HCT116 (cell line): ENCODE data around the gene SDSL. TPM values are rescaled to one million over a fixed set of nuclear protein-coding genes. Genes with fewer than 3 reads are reported as not detected.

ENCODE experiments used
- ATAC-seq: fragments of 200-7000 bp; cut with Tn5 transposase; 2 replicates; pipeline ENCODE4 v1.9.1; 2020; ENCODE audit warnings: mild to moderate bottlenecking, moderate library complexity
- BruUV-seq: library from RNA; stranded (reverse); fragments of 400-500 nt; replicated peaks from 2 replicates; lab custom pipeline; 2021; lab: Mats Ljungman, UMichigan
- CTCF ChIA-PET: fragments of 300-600 bp; sonication (Branson Sonifier 250); formaldehyde crosslinking; loops from one replicate; lab custom pipeline; 2021; ENCODE audit warnings: antibody characterized with exemption; lab: Charles Lee
- POLR2A ChIA-PET: fragments of 300-600, 350-600 bp; sonication (Branson Sonifier 250); formaldehyde crosslinking; loops from one replicate; lab custom pipeline; 2021; ENCODE audit warnings: antibody characterized with exemption; lab: Charles Lee
- RAD21 ChIA-PET, 2 experiments: fragments of 300-600 bp; sonication (Branson Sonifier 250); formaldehyde crosslinking; loops; one replicate each; lab custom pipeline; 2023; ENCODE audit warnings: low total read pairs in 2 of 2; ENCODE audit not compliant: uncharacterized antibody in 2 of 2, unreplicated experiment in 2 of 2, low non-redundant PET in 1 of 2; lab: Charles Lee
- DNase-seq: peaks from one replicate; pipeline ENCODE4 v3.0.0-alpha.2; 2010; ENCODE audit warnings: low read depth, low spot score
- H2AFZ ChIP-seq: fragments of 200-600 bp; shearing (Covaris generic), sonication (generic); 2 replicates; pipeline ENCODE4 v1.6.1; 2017; ENCODE audit warnings: low read depth, mixed run types, mixed read lengths, antibody characterized with exemption, low read length; ENCODE audit not compliant: poor library complexity, severe bottlenecking
- H3K27ac ChIP-seq: 2 replicates; pipeline ENCODE4 v1.5.1; 2012; ENCODE audit warnings: low read depth, low read length
- H3K27me3 ChIP-seq: fragments of 200-600 bp; sonication (generic); 2 replicates; pipeline ENCODE4 v1.6.1; 2016; ENCODE audit warnings: mixed run types, low read length, mixed read lengths; ENCODE audit not compliant: insufficient read depth
- H3K36me3 ChIP-seq, 2 experiments: fragments of 200-500 bp in 1 of 2; fragments of 200-600 bp in 1 of 2; sonication (Bioruptor generic) in 1 of 2; sonication (generic) in 1 of 2; 2 replicates each; pipeline versions ENCODE4 v1.5.1 to v1.6.1; 2014 to 2016; ENCODE audit warnings: low read length in 2 of 2, inconsistent platforms in 1 of 2, mixed read lengths in 1 of 2, mixed run types in 1 of 2; ENCODE audit not compliant: insufficient read depth in 2 of 2, control insufficient read depth in 1 of 2
- H3K4me1 ChIP-seq, 2 experiments: fragments of 200-600 bp in 1 of 2; sonication (generic) in 1 of 2; 2 replicates each; pipeline versions ENCODE4 v1.5.1 to v1.6.1; 2012 to 2017; ENCODE audit warnings: low read length in 2 of 2, inconsistent platforms in 1 of 2, mild to moderate bottlenecking in 1 of 2, mixed read lengths in 1 of 2, mixed run types in 1 of 2, moderate library complexity in 1 of 2; ENCODE audit not compliant: insufficient read depth in 2 of 2, control insufficient read depth in 1 of 2
- H3K4me2 ChIP-seq: fragments of 200-600 bp; sonication (generic); 2 replicates; pipeline ENCODE4 v1.6.1; 2017; ENCODE audit warnings: mixed run types, low read length, mixed read lengths
- H3K4me3 ChIP-seq, 2 experiments: fragments of 200-600 bp in 1 of 2; sonication (generic) in 1 of 2; replicated peaks in 1 of 2; 2 replicates each; pipeline ENCODE4 v1.5.1; 2011 to 2016; ENCODE audit warnings: low read length in 2 of 2, control low read depth in 1 of 2, low read depth in 1 of 2, mild to moderate bottlenecking in 1 of 2, mixed read lengths in 1 of 2, mixed run types in 1 of 2
- H3K79me2 ChIP-seq: fragments of 200-600 bp; sonication (generic); 2 replicates; pipeline ENCODE4 v1.6.1; 2017; ENCODE audit warnings: mild to moderate bottlenecking, mixed run types, low read length, moderate library complexity, mixed read lengths; ENCODE audit not compliant: insufficient read depth
- H3K9ac ChIP-seq: fragments of 200-600 bp; sonication (generic); 2 replicates; pipeline ENCODE4 v1.6.1; 2016; ENCODE audit warnings: low read length, mixed read lengths
- H3K9me2 ChIP-seq: fragments of 200-600 bp; sonication (generic), shearing (Covaris generic); 2 replicates; pipeline ENCODE4 v1.6.1; 2017; ENCODE audit warnings: mixed run types, mild to moderate bottlenecking, moderate library complexity; ENCODE audit not compliant: insufficient read depth
- H3K9me3 ChIP-seq, 2 experiments: fragments of 200-500 bp in 1 of 2; fragments of 200-600 bp in 1 of 2; sonication (Bioruptor generic) in 1 of 2; sonication (generic) in 1 of 2; 2 replicates each; pipeline ENCODE4 v1.6.1; 2014 to 2017; ENCODE audit warnings: low read length in 2 of 2, mixed read lengths in 2 of 2, inconsistent platforms in 1 of 2, low read depth in 1 of 2, mild to moderate bottlenecking in 1 of 2, mixed run types in 1 of 2, moderate library complexity in 1 of 2; ENCODE audit not compliant: control insufficient read depth in 1 of 2, insufficient read depth in 1 of 2
- H4K20me1 ChIP-seq: fragments of 200-600 bp; sonication (generic), shearing (Covaris generic); 2 replicates; pipeline ENCODE4 v1.6.1; 2017; ENCODE audit warnings: mixed run types, mild to moderate bottlenecking, moderate library complexity; ENCODE audit not compliant: insufficient read depth
- CEBPB ChIP-seq: IDR thresholded peaks from 2 replicates; pipeline ENCODE4 v1.6.1; 2012; ENCODE audit warnings: low read depth
- CTCF ChIP-seq, 3 experiments: fragments of 200-600 bp in 1 of 3; sonication (generic) in 1 of 3; IDR thresholded peaks in 2 of 3; conservative IDR thresholded peaks in 1 of 3; 2 replicates each; pipeline ENCODE4 v1.5.1; 2012 to 2017; ENCODE audit warnings: low read depth in 2 of 3, low read length in 2 of 3, antibody characterized with exemption in 1 of 3, borderline replicate concordance in 1 of 3, control low read depth in 1 of 3, mild to moderate bottlenecking in 1 of 3, mixed read lengths in 1 of 3, mixed run types in 1 of 3, moderate library complexity in 1 of 3; ENCODE audit not compliant: insufficient read depth in 1 of 3
- EGR1 ChIP-seq: IDR thresholded peaks from 2 replicates; pipeline ENCODE4 v1.6.1; 2012; ENCODE audit warnings: low read depth
- ELF1 ChIP-seq: IDR thresholded peaks from 2 replicates; pipeline ENCODE4 v1.6.1; 2012; ENCODE audit warnings: low read depth, borderline replicate concordance
- JUND ChIP-seq: IDR thresholded peaks from 2 replicates; pipeline ENCODE4 v1.6.1; 2012
- RAD21 ChIP-seq: IDR thresholded peaks from 2 replicates; pipeline ENCODE4 v1.6.1; 2012; ENCODE audit warnings: low read depth, mild to moderate bottlenecking
- SIN3A ChIP-seq: IDR thresholded peaks from 2 replicates; pipeline ENCODE4 v1.6.1; 2012; ENCODE audit warnings: low read depth
- SP1 ChIP-seq: IDR thresholded peaks from 2 replicates; pipeline ENCODE4 v1.6.1; 2012; ENCODE audit warnings: low read depth
- TCF7L2 ChIP-seq: IDR thresholded peaks from 2 replicates; pipeline ENCODE4 v1.7.0; 2011; ENCODE audit warnings: borderline replicate concordance, inconsistent platforms; ENCODE audit not compliant: insufficient read depth, insufficient read length; ENCODE audit errors: extremely low read depth
- ZFX ChIP-seq: fragments of 450-650 bp; IDR thresholded peaks from 2 replicates; pipeline ENCODE4 v1.6.1; 2017
- intact Hi-C: fragments of 100-400 bp; cut with micrococcal nuclease; formaldehyde crosslinking; loops from 2 replicates; pipeline ENCODE4 v1.10.0; 2022
- total RNA-seq: library from RNA; stranded (reverse); gene quantifications from one replicate; pipeline ENCODE4 v1.2.1, GENCODE V29; 2021; ENCODE audit not compliant: unreplicated experiment

Gene SDSL
- total RNA-seq, 1 experiment from 2014 or later, result 19.1 TPM

- no peak overlapping the region for H3K4me3 ChIP-seq
- intact Hi-C loops, result no loop called here
- no peak overlapping the region for H3K4me2 ChIP-seq
- no peaks in the 10 kb centered on the region for H3K9me2 ChIP-seq
- no peak overlapping the region for H3K27ac ChIP-seq
- BruUV-seq, result no TSS peak
- CTCF ChIA-PET, result no interaction called here
- DNase-seq, result no peak
- H3K79me2 ChIP-seq, result no peaks in the 10 kb centered on the region
- H4K20me1 ChIP-seq, result no peaks in the 10 kb centered on the region
- H3K9me3 ChIP-seq, result no peaks in the 10 kb centered on the region
- ATAC-seq, result no peak
- TF ChIP-seq RAD21 (no peak), ZFX (no peak), CEBPB (no peak)
- H3K9ac ChIP-seq, result no peak overlapping the region
- H3K36me3 ChIP-seq, result peaks cover 4 to 5% of the 10 kb centered on the region in 2 experiments; a peak in 3 of 4 replicates
- H3K27me3 ChIP-seq, result no peaks in the 10 kb centered on the region
- RAD21 ChIA-PET, result no interaction called here
- H2AFZ ChIP-seq, result no peak overlapping the region
- no peaks in the 10 kb centered on the region for H3K4me1 ChIP-seq
- POLR2A ChIA-PET, result no interaction called here
Measured at GRCh38 chr12:113386866-113387566, 35.2 kb upstream of the SDSL start.

GRCh38 chr12:113387631-113388030, 34.5 kb upstream of the SDSL start:
- Histone ChIP-seq H3K27ac (no peak overlapping the region), H3K9ac (no peak overlapping the region), H3K4me2 (no peak overlapping the region), H3K36me3 (peaks cover 4 to 5% of the 10 kb centered on the region in 2 experiments; a peak in 3 of 4 replicates), H3K27me3 (no peaks in the 10 kb centered on the region), H3K9me2 (no peaks in the 10 kb centered on the region), H4K20me1 (no peaks in the 10 kb centered on the region), H3K9me3 (no peaks in the 10 kb centered on the region), H2AFZ (no peak overlapping the region), H3K4me3 (no peak overlapping the region), H3K4me1 (no peaks in the 10 kb centered on the region), H3K79me2 (no peaks in the 10 kb centered on the region)
- intact Hi-C loops, result no loop called here
- ChIA-PET RAD21 (no interaction called here), POLR2A (no interaction called here), CTCF (no interaction called here)
- no peak for TF ChIP-seq EGR1
- no peak for TF ChIP-seq ELF1
- TF ChIP-seq RAD21, result no peak
- no peak for TF ChIP-seq SP1
- no peak for TF ChIP-seq SIN3A
- no peak for TF ChIP-seq CTCF (IDR thresholded peaks at IDR 0.05 in 2 of 3, conservative IDR thresholded peaks at IDR 0.05 in 1 of 3; ENCODE audit: borderline replicate concordance in 1 of 3, insufficient read depth in 1 of 3, low read depth in 2 of 3, low read length in 2 of 3)
- TF ChIP-seq JUND, result no peak
- TF ChIP-seq TCF7L2, result no peak
- ATAC-seq, result no peak
- no TSS peak for BruUV-seq
- no peak for DNase-seq
